Measurements from ENCODE around the gene NUDT8. TPM values are rescaled to one million over a fixed set of nuclear protein-coding genes. Genes with fewer than 3 reads are reported as not detected.

Gene NUDT8
- total RNA-seq, 1 donor from 2014 or later: 5.1 TPM

- Histone ChIP-seq H3K36me3 (ENCODE audit: control insufficient read depth, insufficient read depth, low read length) (no peaks in the 10 kb centered on the region), H3K27me3 (ENCODE audit: control insufficient read depth, insufficient read depth, low read length) (no peaks in the 10 kb centered on the region), H3K4me3 (ENCODE audit: low read depth, low read length) (no peak overlapping the region)
- no peak for TF ChIP-seq CTCF (IDR thresholded peaks at IDR 0.05; ENCODE audit: insufficient read depth, low read length, poor library complexity, severe bottlenecking)
- DNase-seq (ENCODE audit: low read depth): no peak
Measured at GRCh38 chr11:67654225-67654624, 24.5 kb upstream of the NUDT8 start.

GRCh38 chr11:67652965-67653845, 23.5 kb upstream of the NUDT8 start:
- no peaks in the 10 kb centered on the region for H3K36me3 ChIP-seq (ENCODE audit: control insufficient read depth, insufficient read depth, low read length)
- H3K27me3 ChIP-seq (ENCODE audit: control insufficient read depth, insufficient read depth, low read length): no peaks in the 10 kb centered on the region
- DNase-seq (ENCODE audit: low read depth): no peak
- no peak for TF ChIP-seq CTCF (IDR thresholded peaks at IDR 0.05; ENCODE audit: insufficient read depth, low read length, poor library complexity, severe bottlenecking)
- H3K4me3 ChIP-seq (ENCODE audit: low read depth, low read length): no peak overlapping the region

GRCh38 chr11:67651976-67652781, 22.4 kb upstream of the NUDT8 start:
- no peak for DNase-seq (ENCODE audit: low read depth)
- Histone ChIP-seq H3K27me3 (ENCODE audit: control insufficient read depth, insufficient read depth, low read length) (no peaks in the 10 kb centered on the region), H3K36me3 (ENCODE audit: control insufficient read depth, insufficient read depth, low read length) (no peaks in the 10 kb centered on the region), H3K4me3 (ENCODE audit: low read depth, low read length) (no peak overlapping the region)
- TF ChIP-seq CTCF (IDR thresholded peaks at IDR 0.05; ENCODE audit: insufficient read depth, low read length, poor library complexity, severe bottlenecking): no peak

GRCh38 chr11:67649634-67650510, 20.1 kb upstream of the NUDT8 start:
- no peaks in the 10 kb centered on the region for H3K27me3 ChIP-seq (ENCODE audit: control insufficient read depth, insufficient read depth, low read length)
- no peak overlapping the region for H3K4me3 ChIP-seq (ENCODE audit: low read depth, low read length)

More at GRCh38 chr11:67649634-67650510, 20.1 kb upstream of the NUDT8 start:
- H3K36me3 ChIP-seq (ENCODE audit: control insufficient read depth, insufficient read depth, low read length): no peaks in the 10 kb centered on the region
- no peak for TF ChIP-seq CTCF (IDR thresholded peaks at IDR 0.05; ENCODE audit: insufficient read depth, low read length, poor library complexity, severe bottlenecking)
- no peak for DNase-seq (ENCODE audit: low read depth)
